Measurements from ENCODE around the gene NUDT16L1.
A peak's percentile ranks its signal among the peaks of the same experiment; 100 is the strongest.

Gene NUDT16L1

DNA sequence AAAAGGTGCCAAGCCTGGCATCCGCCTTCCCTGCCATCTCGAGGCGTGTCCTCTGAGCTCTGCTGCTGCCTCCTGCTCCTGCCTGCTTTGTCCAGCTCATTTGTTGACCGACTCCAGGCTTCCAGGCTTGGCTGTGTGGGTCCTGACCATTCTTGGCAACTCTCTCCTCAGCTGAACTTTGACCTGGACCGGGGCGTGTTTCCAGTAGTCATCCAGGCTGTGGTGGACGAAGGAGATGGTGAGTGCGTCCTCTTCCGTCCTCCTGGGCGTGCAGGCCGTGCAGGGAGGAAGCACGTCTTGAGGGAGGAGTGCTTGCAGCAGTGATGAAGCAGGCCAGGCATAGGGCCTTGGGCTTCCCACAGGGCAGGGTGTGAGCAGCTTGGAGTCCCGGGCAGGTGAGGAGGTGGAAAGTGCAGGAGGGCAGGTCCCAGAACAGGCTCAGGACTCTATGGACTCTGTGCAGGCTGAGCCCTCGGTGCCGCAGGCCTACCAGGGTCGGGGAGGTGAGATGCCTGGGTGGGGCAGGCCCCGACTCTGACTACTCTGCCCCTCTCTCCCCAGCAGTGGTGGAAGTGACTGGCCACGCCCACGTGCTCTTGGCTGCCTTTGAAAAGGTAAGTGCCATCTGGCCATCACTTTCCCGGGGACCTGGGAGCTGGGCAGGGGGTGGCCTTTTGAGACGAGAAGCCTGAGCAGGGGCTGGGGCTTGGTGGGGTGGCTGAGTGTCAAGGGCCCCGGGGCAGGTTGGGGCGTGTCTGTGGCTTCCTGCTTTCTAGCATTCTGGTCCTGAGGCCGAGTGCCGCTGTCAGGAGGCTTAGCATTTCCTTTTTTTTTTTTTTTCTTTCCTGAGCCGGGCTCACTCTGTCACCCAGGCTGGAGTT is 28.6 kb upstream of the NUDT16L1 start:
- no peaks in the 10 kb centered on the region for H3K27me3 ChIP-seq (ENCODE audit: control insufficient read depth in 5 of 5, insufficient read depth in 4 of 5, low read length in 5 of 5)
- no peaks in the 10 kb centered on the region for H3K9me3 ChIP-seq (ENCODE audit: control insufficient read depth in 5 of 5, low read length in 5 of 5)
- peaks cover 8 to 72% (median 51%) of the 10 kb centered on the region in 5 donors for H3K36me3 ChIP-seq (ENCODE audit: control insufficient read depth in 5 of 5, insufficient read depth in 5 of 5, low read length in 5 of 5)
- H3K27ac ChIP-seq (ENCODE audit: low read depth, low read length) = no peak overlapping the region
- peak overlapping the region in 1 of 5 donors; percentile 4 for H3K4me3 ChIP-seq (ENCODE audit: low read depth in 1 of 5, low read length in 5 of 5)
- peaks cover 5 to 31% (median 17%) of the 10 kb centered on the region in 5 donors for H3K4me1 ChIP-seq (ENCODE audit: control insufficient read depth in 5 of 5, insufficient read depth in 5 of 5, low read length in 5 of 5)
- H3K9ac ChIP-seq (ENCODE audit: low read length in 5 of 5) = peak overlapping the region in 1 of 5 donors; percentile 53

DNA sequence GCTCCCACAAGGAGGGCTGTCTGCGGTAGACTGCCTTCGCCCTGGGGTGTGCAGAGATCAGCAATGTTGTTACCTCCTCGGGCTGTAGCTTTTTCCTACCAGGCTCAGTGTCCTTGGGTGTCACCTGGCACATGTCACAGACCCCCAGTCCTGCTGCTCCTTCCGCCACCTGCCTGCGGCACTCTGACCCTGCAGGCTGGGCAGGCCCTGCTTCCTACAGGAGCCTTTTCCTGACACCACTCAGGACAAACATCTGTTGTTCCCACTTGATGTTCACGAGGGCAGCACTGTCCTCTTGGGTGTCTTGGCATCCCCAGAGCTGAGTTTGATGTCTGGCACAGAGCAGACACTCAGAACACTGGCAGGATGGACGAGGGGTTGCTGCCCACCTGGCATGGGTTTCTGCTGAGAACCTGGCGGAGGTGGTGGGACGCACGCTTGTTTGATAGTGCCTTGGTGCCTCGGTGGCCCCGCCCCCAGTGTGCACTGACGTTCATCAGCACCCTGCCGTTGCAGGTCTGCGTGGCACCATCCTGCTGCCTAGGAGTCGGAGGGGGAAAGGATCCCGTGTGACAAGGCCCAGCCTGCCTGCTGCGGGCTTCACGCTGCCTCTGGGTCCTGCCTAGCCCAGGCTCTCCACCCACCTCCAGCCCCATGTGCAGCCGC is 26.7 kb upstream of the NUDT16L1 start:
- Histone ChIP-seq H3K4me1 (ENCODE audit: control insufficient read depth in 5 of 5, insufficient read depth in 5 of 5, low read length in 5 of 5) (peaks cover 5 to 26% (median 17%) of the 10 kb centered on the region in 5 donors), H3K9me3 (ENCODE audit: control insufficient read depth in 5 of 5, low read length in 5 of 5) (no peaks in the 10 kb centered on the region), H3K4me3 (ENCODE audit: low read depth in 1 of 5, low read length in 5 of 5) (no peak overlapping the region), H3K9ac (ENCODE audit: low read length in 5 of 5) (no peak overlapping the region), H3K27me3 (ENCODE audit: control insufficient read depth in 5 of 5, insufficient read depth in 4 of 5, low read length in 5 of 5) (no peaks in the 10 kb centered on the region), H3K27ac (ENCODE audit: low read depth, low read length) (no peak overlapping the region), H3K36me3 (ENCODE audit: control insufficient read depth in 5 of 5, insufficient read depth in 5 of 5, low read length in 5 of 5) (peaks cover 8 to 72% (median 61%) of the 10 kb centered on the region in 5 donors)

- H3K4me3 ChIP-seq (ENCODE audit: low read depth in 1 of 5, low read length in 5 of 5) = no peak overlapping the region
- H3K9me3 ChIP-seq (ENCODE audit: control insufficient read depth in 5 of 5, low read length in 5 of 5) = no peaks in the 10 kb centered on the region
- peaks cover 5 to 26% (median 17%) of the 10 kb centered on the region in 5 donors for H3K4me1 ChIP-seq (ENCODE audit: control insufficient read depth in 5 of 5, insufficient read depth in 5 of 5, low read length in 5 of 5)
- H3K27ac ChIP-seq (ENCODE audit: low read depth, low read length) = no peak overlapping the region
- H3K27me3 ChIP-seq (ENCODE audit: control insufficient read depth in 5 of 5, insufficient read depth in 4 of 5, low read length in 5 of 5) = no peaks in the 10 kb centered on the region
- no peak overlapping the region for H3K9ac ChIP-seq (ENCODE audit: low read length in 5 of 5)
- peaks cover 8 to 75% (median 63%) of the 10 kb centered on the region in 5 donors for H3K36me3 ChIP-seq (ENCODE audit: control insufficient read depth in 5 of 5, insufficient read depth in 5 of 5, low read length in 5 of 5)
Measured at GRCh38 chr16:4667203-4667963, 26.0 kb upstream of the NUDT16L1 start.

GRCh38 chr16:4668313-4668960 is 24.9 kb upstream of the NUDT16L1 start:
- H3K4me3 ChIP-seq (ENCODE audit: low read depth in 1 of 5, low read length in 5 of 5) = no peak overlapping the region
- no peaks in the 10 kb centered on the region for H3K27me3 ChIP-seq (ENCODE audit: control insufficient read depth in 5 of 5, insufficient read depth in 4 of 5, low read length in 5 of 5)
- H3K9me3 ChIP-seq (ENCODE audit: control insufficient read depth in 5 of 5, low read length in 5 of 5) = no peaks in the 10 kb centered on the region
- no peak overlapping the region for H3K27ac ChIP-seq (ENCODE audit: low read depth, low read length)
- no peak overlapping the region for H3K9ac ChIP-seq (ENCODE audit: low read length in 5 of 5)
- H3K36me3 ChIP-seq (ENCODE audit: control insufficient read depth in 5 of 5, insufficient read depth in 5 of 5, low read length in 5 of 5) = peaks cover 8 to 80% (median 65%) of the 10 kb centered on the region in 5 donors
- peaks cover 5 to 24% (median 16%) of the 10 kb centered on the region in 5 donors for H3K4me1 ChIP-seq (ENCODE audit: control insufficient read depth in 5 of 5, insufficient read depth in 5 of 5, low read length in 5 of 5)

- Histone ChIP-seq H3K9ac (ENCODE audit: low read length in 5 of 5) (no peak overlapping the region), H3K36me3 (ENCODE audit: control insufficient read depth in 5 of 5, insufficient read depth in 5 of 5, low read length in 5 of 5) (peaks cover 4 to 78% (median 59%) of the 10 kb centered on the region in 5 donors), H3K27ac (ENCODE audit: low read depth, low read length) (no peak overlapping the region), H3K4me1 (ENCODE audit: control insufficient read depth in 5 of 5, insufficient read depth in 5 of 5, low read length in 5 of 5) (peaks cover 0 to 4% (median 0%) of the 10 kb centered on the region in 5 donors), H3K27me3 (ENCODE audit: control insufficient read depth in 5 of 5, insufficient read depth in 4 of 5, low read length in 5 of 5) (no peaks in the 10 kb centered on the region), H3K4me3 (ENCODE audit: low read depth in 1 of 5, low read length in 5 of 5) (no peak overlapping the region), H3K9me3 (ENCODE audit: control insufficient read depth in 5 of 5, low read length in 5 of 5) (no peaks in the 10 kb centered on the region)
Measured at GRCh38 chr16:4673387-4674046, 19.8 kb upstream of the NUDT16L1 start.

DNA sequence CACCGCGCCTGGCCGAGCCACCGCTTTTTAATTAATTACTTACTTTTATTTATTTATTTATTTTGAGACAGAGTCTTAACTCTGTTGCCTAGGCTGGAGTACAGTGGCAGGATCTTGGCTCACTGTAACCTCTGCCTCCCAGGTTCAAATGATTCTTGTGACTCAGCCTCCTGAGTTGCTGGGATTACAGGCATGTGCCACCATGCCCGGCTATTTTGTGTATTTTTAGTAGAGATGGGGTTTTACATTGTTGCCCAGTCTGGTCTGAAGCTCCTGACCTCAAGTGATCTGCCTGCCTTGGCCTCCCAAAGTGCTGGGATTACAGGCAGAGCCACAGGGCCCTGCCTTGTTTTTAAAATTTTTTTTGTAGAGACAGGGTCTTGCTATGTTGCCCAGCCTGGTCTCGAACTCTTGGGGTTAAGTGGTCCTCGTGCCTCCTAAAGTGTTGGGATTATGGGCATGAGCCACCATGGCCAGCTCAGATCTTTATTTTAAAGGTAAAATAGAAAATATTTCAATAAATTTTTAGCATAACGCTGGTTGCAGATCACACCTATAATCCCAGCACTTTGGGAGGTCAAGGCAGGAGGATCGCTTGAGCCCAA is 18.3 kb upstream of the NUDT16L1 start:
- Histone ChIP-seq H3K27me3 (ENCODE audit: control insufficient read depth in 5 of 5, insufficient read depth in 4 of 5, low read length in 5 of 5) (no peaks in the 10 kb centered on the region), H3K36me3 (ENCODE audit: control insufficient read depth in 5 of 5, insufficient read depth in 5 of 5, low read length in 5 of 5) (peaks cover 0 to 65% (median 52%) of the 10 kb centered on the region in 5 donors), H3K4me1 (ENCODE audit: control insufficient read depth in 5 of 5, insufficient read depth in 5 of 5, low read length in 5 of 5) (peaks cover 0 to 12% (median 4%) of the 10 kb centered on the region in 5 donors), H3K9me3 (ENCODE audit: control insufficient read depth in 5 of 5, low read length in 5 of 5) (no peaks in the 10 kb centered on the region), H3K27ac (ENCODE audit: low read depth, low read length) (no peak overlapping the region), H3K4me3 (ENCODE audit: low read depth in 1 of 5, low read length in 5 of 5) (no peak overlapping the region), H3K9ac (ENCODE audit: low read length in 5 of 5) (no peak overlapping the region)

DNA sequence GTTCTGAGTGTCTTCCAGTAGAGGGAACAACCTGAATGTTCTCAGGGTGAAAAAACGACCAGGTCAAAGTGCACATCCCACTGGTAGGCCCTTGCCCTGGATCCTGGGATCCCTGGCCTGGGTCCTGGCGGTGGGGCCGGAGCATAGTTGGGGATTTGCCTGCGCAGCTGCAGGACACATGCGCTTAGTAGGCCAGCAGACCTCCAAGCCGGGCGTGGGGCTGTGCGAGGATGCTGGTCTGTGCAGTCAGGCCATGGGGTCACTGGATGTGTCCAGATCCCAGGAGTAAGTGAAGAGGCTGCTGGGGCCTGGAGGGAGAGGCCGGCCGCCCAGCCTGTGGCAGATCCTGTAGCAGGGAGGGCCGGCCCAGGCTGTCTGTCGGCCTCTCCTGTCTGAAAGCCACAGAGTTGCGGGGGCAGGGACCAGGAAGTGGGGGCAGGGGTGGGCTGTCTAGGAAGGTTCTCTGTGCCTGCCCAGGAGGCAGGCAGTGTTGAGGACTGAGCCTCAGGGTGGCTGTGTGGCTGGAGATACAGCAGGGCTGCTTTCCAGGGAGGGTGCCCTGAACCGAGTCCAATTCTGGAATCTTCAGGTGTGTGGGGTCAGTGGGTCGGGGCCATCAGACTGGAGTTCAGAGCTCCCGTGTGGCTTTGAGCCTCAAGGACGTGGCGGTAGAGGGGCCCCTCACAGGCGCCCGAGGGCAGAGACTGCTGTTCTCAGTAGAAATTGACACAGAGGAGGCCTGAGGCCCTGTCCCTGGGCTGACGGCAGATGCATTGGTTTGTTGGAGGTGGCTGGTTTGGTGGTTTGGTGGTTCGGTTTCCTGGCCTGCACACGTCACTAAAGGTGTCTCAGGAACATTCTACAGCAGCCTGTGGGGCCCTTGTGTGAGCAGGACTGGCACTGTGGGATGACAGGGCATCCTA is 17.2 kb upstream of the NUDT16L1 start:
- H3K9me3 ChIP-seq (ENCODE audit: control insufficient read depth in 5 of 5, low read length in 5 of 5) = no peaks in the 10 kb centered on the region
- no peak overlapping the region for H3K27ac ChIP-seq (ENCODE audit: low read depth, low read length)
- H3K4me1 ChIP-seq (ENCODE audit: control insufficient read depth in 5 of 5, insufficient read depth in 5 of 5, low read length in 5 of 5) = peaks cover 0 to 21% (median 4%) of the 10 kb centered on the region in 5 donors
- no peak overlapping the region for H3K9ac ChIP-seq (ENCODE audit: low read length in 5 of 5)
- no peak overlapping the region for H3K4me3 ChIP-seq (ENCODE audit: low read depth in 1 of 5, low read length in 5 of 5)
- H3K36me3 ChIP-seq (ENCODE audit: control insufficient read depth in 5 of 5, insufficient read depth in 5 of 5, low read length in 5 of 5) = peaks cover 0 to 59% (median 44%) of the 10 kb centered on the region in 5 donors
- no peaks in the 10 kb centered on the region for H3K27me3 ChIP-seq (ENCODE audit: control insufficient read depth in 5 of 5, insufficient read depth in 4 of 5, low read length in 5 of 5)

DNA sequence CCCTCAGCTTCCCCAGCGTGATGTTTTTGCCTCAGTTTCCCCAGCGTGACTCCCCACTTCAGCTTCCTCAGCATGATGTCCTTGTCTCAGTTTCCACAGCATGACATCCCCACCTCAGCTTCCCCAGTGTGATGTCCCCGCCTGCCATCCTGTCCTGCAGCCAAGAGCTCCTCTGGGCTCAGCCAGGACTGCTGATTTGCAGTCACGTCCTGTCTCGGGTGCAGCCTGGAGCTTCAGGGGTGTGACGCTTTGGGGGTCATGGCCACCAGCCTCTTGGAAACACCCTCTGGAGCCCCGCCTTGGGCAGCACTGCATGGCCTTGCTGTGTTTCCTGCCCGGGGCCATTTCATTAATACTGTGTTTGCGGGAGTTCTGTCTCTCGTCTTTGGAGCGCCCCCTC is 16.5 kb upstream of the NUDT16L1 start:
- Histone ChIP-seq H3K27ac (ENCODE audit: low read depth, low read length) (no peak overlapping the region), H3K36me3 (ENCODE audit: control insufficient read depth in 5 of 5, insufficient read depth in 5 of 5, low read length in 5 of 5) (peaks cover 0 to 59% (median 41%) of the 10 kb centered on the region in 5 donors), H3K4me3 (ENCODE audit: low read depth in 1 of 5, low read length in 5 of 5) (no peak overlapping the region), H3K4me1 (ENCODE audit: control insufficient read depth in 5 of 5, insufficient read depth in 5 of 5, low read length in 5 of 5) (peaks cover 0 to 23% (median 4%) of the 10 kb centered on the region in 5 donors), H3K9ac (ENCODE audit: low read length in 5 of 5) (no peak overlapping the region), H3K9me3 (ENCODE audit: control insufficient read depth in 5 of 5, low read length in 5 of 5) (no peaks in the 10 kb centered on the region), H3K27me3 (ENCODE audit: control insufficient read depth in 5 of 5, insufficient read depth in 4 of 5, low read length in 5 of 5) (no peaks in the 10 kb centered on the region)

Measured in subcutaneous abdominal adipose tissue (tissue), 5 donors.